ENCODE measurements around the gene APBB2. TPM values are rescaled to one million over a fixed set of nuclear protein-coding genes. Genes with fewer than 3 reads are reported as not detected.
A peak's percentile ranks its signal among the peaks of the same experiment; 100 is the strongest.
"Not testable (repeated sequence)": the region's sequence is repeated elsewhere in the genome, so short reads cannot be mapped to it uniquely, and the experiment has no call there.

The APBB2 gene
- total RNA-seq, 1 experiment from 2014 or later, result 3.7 TPM

- no peaks in the 10 kb centered on the region for H3K36me3 ChIP-seq (ENCODE audit: insufficient read depth, low read length)
- no peak for DNase-seq
- H4K20me1 ChIP-seq (ENCODE audit: insufficient read depth, low read depth, low read length), result no peaks in the 10 kb centered on the region
- H3K9me2 ChIP-seq (replicated peaks; ENCODE audit: insufficient read depth, low read length), result no peaks in the 10 kb centered on the region
- no peak overlapping the region for H3K9ac ChIP-seq (ENCODE audit: low read length)
- no peak overlapping the region for H2AFZ ChIP-seq (ENCODE audit: low read length)
- no peaks in the 10 kb centered on the region for H3K9me3 ChIP-seq (ENCODE audit: low read length)
- H3K4me1 ChIP-seq (ENCODE audit: low read length), result no peaks in the 10 kb centered on the region
- 0 out of 2 replicates have a peak, but pooled peaks cover 2% of the 10 kb centered on the region for H3K27me3 ChIP-seq (ENCODE audit: low read length)
- H3K27ac ChIP-seq (ENCODE audit: low read length), result no peak overlapping the region
- H3K4me3 ChIP-seq (ENCODE audit: low read length), result no peak overlapping the region
- no peaks in the 10 kb centered on the region for H3K79me2 ChIP-seq (ENCODE audit: low read length)
- H3K4me2 ChIP-seq (ENCODE audit: low read depth, low read length, poor library complexity, severe bottlenecking), result no peak overlapping the region
These were observed 156.9 kb downstream of the APBB2 start for GRCh38 chr4:41057467-41057866.

- Histone ChIP-seq H3K9me3 (ENCODE audit: low read length) (no peaks in the 10 kb centered on the region), H3K27me3 (ENCODE audit: low read length) (0 out of 2 replicates have a peak, but pooled peaks cover 2% of the 10 kb centered on the region), H3K4me3 (ENCODE audit: low read length) (no peak overlapping the region), H3K9me2 (replicated peaks; ENCODE audit: insufficient read depth, low read length) (no peaks in the 10 kb centered on the region), H3K27ac (ENCODE audit: low read length) (no peak overlapping the region), H2AFZ (ENCODE audit: low read length) (no peak overlapping the region), H3K36me3 (ENCODE audit: insufficient read depth, low read length) (no peaks in the 10 kb centered on the region), H3K9ac (ENCODE audit: low read length) (no peak overlapping the region), H3K79me2 (ENCODE audit: low read length) (no peaks in the 10 kb centered on the region), H3K4me2 (ENCODE audit: low read depth, low read length, poor library complexity, severe bottlenecking) (no peak overlapping the region), H3K4me1 (ENCODE audit: low read length) (no peaks in the 10 kb centered on the region), H4K20me1 (ENCODE audit: insufficient read depth, low read depth, low read length) (no peaks in the 10 kb centered on the region)
- DNase-seq, result no peak
These were observed 162.1 kb downstream of the APBB2 start for GRCh38 chr4:41052287-41052686.

- no peaks in the 10 kb centered on the region for H3K9me3 ChIP-seq (ENCODE audit: low read length)
- no peaks in the 10 kb centered on the region for H4K20me1 ChIP-seq (ENCODE audit: insufficient read depth, low read depth, low read length)
- H3K4me1 ChIP-seq (ENCODE audit: low read length), result no peaks in the 10 kb centered on the region
- no peaks in the 10 kb centered on the region for H3K9me2 ChIP-seq (replicated peaks; ENCODE audit: insufficient read depth, low read length)
- no peak overlapping the region for H3K4me2 ChIP-seq (ENCODE audit: low read depth, low read length, poor library complexity, severe bottlenecking)
- H3K36me3 ChIP-seq (ENCODE audit: insufficient read depth, low read length), result no peaks in the 10 kb centered on the region
- no peak overlapping the region for H2AFZ ChIP-seq (ENCODE audit: low read length)
- H3K4me3 ChIP-seq (ENCODE audit: low read length), result no peak overlapping the region
- H3K9ac ChIP-seq (ENCODE audit: low read length), result no peak overlapping the region
- no peaks in the 10 kb centered on the region for H3K79me2 ChIP-seq (ENCODE audit: low read length)
- no peak for DNase-seq
- H3K27me3 ChIP-seq (ENCODE audit: low read length), result no peaks in the 10 kb centered on the region; the same call in 1 of the 2 replicates
- no peak overlapping the region for H3K27ac ChIP-seq (ENCODE audit: low read length)
These were observed 163.2 kb downstream of the APBB2 start for GRCh38 chr4:41050880-41051775.

- no peak overlapping the region for H3K4me3 ChIP-seq (ENCODE audit: low read length)
- no peaks in the 10 kb centered on the region for H3K79me2 ChIP-seq (ENCODE audit: low read length)
These were observed 164.2 kb downstream of the APBB2 start for GRCh38 chr4:41050116-41050515.

GRCh38 chr4:41049176-41049575, 165.2 kb downstream of the APBB2 start:
- not testable (repeated sequence) for H3K9me3 ChIP-seq (ENCODE audit: low read length); H3K9me2 ChIP-seq (replicated peaks; ENCODE audit: insufficient read depth, low read length); H3K4me1 ChIP-seq (ENCODE audit: low read length); H4K20me1 ChIP-seq (ENCODE audit: insufficient read depth, low read depth, low read length); H3K79me2 ChIP-seq (ENCODE audit: low read length); H3K9ac ChIP-seq (ENCODE audit: low read length); H3K4me2 ChIP-seq (ENCODE audit: low read depth, low read length, poor library complexity, severe bottlenecking); H3K27ac ChIP-seq (ENCODE audit: low read length); H2AFZ ChIP-seq (ENCODE audit: low read length); H3K4me3 ChIP-seq (ENCODE audit: low read length); H3K36me3 ChIP-seq (ENCODE audit: insufficient read depth, low read length); H3K27me3 ChIP-seq (ENCODE audit: low read length); DNase-seq

More at GRCh38 chr4:41050116-41050515, 164.2 kb downstream of the APBB2 start:
- Histone ChIP-seq H2AFZ (ENCODE audit: low read length) (no peak overlapping the region), H3K27me3 (ENCODE audit: low read length) (no peaks in the 10 kb centered on the region; the same call in 1 of the 2 replicates), H3K27ac (ENCODE audit: low read length) (no peak overlapping the region), H3K9ac (ENCODE audit: low read length) (no peak overlapping the region), H3K9me2 (replicated peaks; ENCODE audit: insufficient read depth, low read length) (no peaks in the 10 kb centered on the region), H3K9me3 (ENCODE audit: low read length) (no peaks in the 10 kb centered on the region), H3K4me1 (ENCODE audit: low read length) (no peaks in the 10 kb centered on the region), H4K20me1 (ENCODE audit: insufficient read depth, low read depth, low read length) (no peaks in the 10 kb centered on the region), H3K36me3 (ENCODE audit: insufficient read depth, low read length) (no peaks in the 10 kb centered on the region), H3K4me2 (ENCODE audit: low read depth, low read length, poor library complexity, severe bottlenecking) (no peak overlapping the region)
- DNase-seq, result no peak

GRCh38 chr4:41044791-41045190, 169.6 kb downstream of the APBB2 start:
- DNase-seq, result no peak
- no peak overlapping the region for H3K4me2 ChIP-seq (ENCODE audit: low read depth, low read length, poor library complexity, severe bottlenecking)

GRCh38 chr4:41044165-41044564, 170.2 kb downstream of the APBB2 start:
- no peak overlapping the region for H2AFZ ChIP-seq (ENCODE audit: low read length)
- no peak overlapping the region for H3K4me2 ChIP-seq (ENCODE audit: low read depth, low read length, poor library complexity, severe bottlenecking)
- H3K9ac ChIP-seq (ENCODE audit: low read length), result no peak overlapping the region
- H3K27ac ChIP-seq (ENCODE audit: low read length), result no peak overlapping the region
- no peaks in the 10 kb centered on the region; the same call in 1 of the 2 replicates for H3K27me3 ChIP-seq (ENCODE audit: low read length)
- H3K4me3 ChIP-seq (ENCODE audit: low read length), result no peak overlapping the region
- no peaks in the 10 kb centered on the region for H3K9me3 ChIP-seq (ENCODE audit: low read length)
- H4K20me1 ChIP-seq (ENCODE audit: insufficient read depth, low read depth, low read length), result no peaks in the 10 kb centered on the region
- DNase-seq, result peak; percentile 44
- no peaks in the 10 kb centered on the region for H3K4me1 ChIP-seq (ENCODE audit: low read length)
- no peaks in the 10 kb centered on the region for H3K36me3 ChIP-seq (ENCODE audit: insufficient read depth, low read length)
- no peaks in the 10 kb centered on the region for H3K9me2 ChIP-seq (replicated peaks; ENCODE audit: insufficient read depth, low read length)
- no peaks in the 10 kb centered on the region for H3K79me2 ChIP-seq (ENCODE audit: low read length)

More at GRCh38 chr4:41044791-41045190, 169.6 kb downstream of the APBB2 start:
- Histone ChIP-seq H4K20me1 (ENCODE audit: insufficient read depth, low read depth, low read length) (no peaks in the 10 kb centered on the region), H2AFZ (ENCODE audit: low read length) (no peak overlapping the region), H3K27me3 (ENCODE audit: low read length) (no peaks in the 10 kb centered on the region; the same call in 1 of the 2 replicates), H3K9me3 (ENCODE audit: low read length) (no peaks in the 10 kb centered on the region), H3K9ac (ENCODE audit: low read length) (no peak overlapping the region), H3K4me1 (ENCODE audit: low read length) (no peaks in the 10 kb centered on the region), H3K79me2 (ENCODE audit: low read length) (no peaks in the 10 kb centered on the region), H3K36me3 (ENCODE audit: insufficient read depth, low read length) (no peaks in the 10 kb centered on the region), H3K9me2 (replicated peaks; ENCODE audit: insufficient read depth, low read length) (no peaks in the 10 kb centered on the region), H3K4me3 (ENCODE audit: low read length) (no peak overlapping the region), H3K27ac (ENCODE audit: low read length) (no peak overlapping the region)

GRCh38 chr4:41043465-41043864, 170.9 kb downstream of the APBB2 start:
- Histone ChIP-seq H3K4me3 (ENCODE audit: low read length) (no peak overlapping the region), H2AFZ (ENCODE audit: low read length) (no peak overlapping the region), H3K9me2 (replicated peaks; ENCODE audit: insufficient read depth, low read length) (no peaks in the 10 kb centered on the region), H3K9me3 (ENCODE audit: low read length) (no peaks in the 10 kb centered on the region), H4K20me1 (ENCODE audit: insufficient read depth, low read depth, low read length) (no peaks in the 10 kb centered on the region), H3K9ac (ENCODE audit: low read length) (no peak overlapping the region), H3K79me2 (ENCODE audit: low read length) (no peaks in the 10 kb centered on the region), H3K4me1 (ENCODE audit: low read length) (no peaks in the 10 kb centered on the region), H3K27ac (ENCODE audit: low read length) (no peak overlapping the region), H3K4me2 (ENCODE audit: low read depth, low read length, poor library complexity, severe bottlenecking) (no peak overlapping the region), H3K36me3 (ENCODE audit: insufficient read depth, low read length) (no peaks in the 10 kb centered on the region), H3K27me3 (ENCODE audit: low read length) (no peaks in the 10 kb centered on the region; the same call in 1 of the 2 replicates)
- DNase-seq, result no peak

Data from Karpas-422 (cell line).